ENCODE data around the gene AP5M1.

The AP5M1 gene

GRCh38 chr14:57274551-57274950, 5.8 kb downstream of the AP5M1 start:
- Histone ChIP-seq H3K27me3 (ENCODE audit: insufficient read depth, poor library complexity, severe bottlenecking) (no peaks in the 10 kb centered on the region), H3K9me3 (ENCODE audit: severe bottlenecking) (no peaks in the 10 kb centered on the region), H3K36me3 (ENCODE audit: low read depth) (peaks cover 63% of the 10 kb centered on the region), H3K27ac (ENCODE audit: poor library complexity, severe bottlenecking) (no peak overlapping the region), H3K4me1 (ENCODE audit: insufficient read depth, poor library complexity, severe bottlenecking) (peaks cover 22% of the 10 kb centered on the region), H3K4me3 (ENCODE audit: severe bottlenecking) (no peak overlapping the region)
- DNase-seq (ENCODE audit: low spot score) (no peak), ATAC-seq (ENCODE audit: low read depth) (no peak)
- TF ChIP-seq CTCF (IDR thresholded peaks at IDR 0.05; ENCODE audit: poor library complexity, severe bottlenecking), result no peak

- Histone ChIP-seq H3K9me3 (ENCODE audit: severe bottlenecking) (no peaks in the 10 kb centered on the region), H3K4me3 (ENCODE audit: severe bottlenecking) (no peak overlapping the region), H3K36me3 (ENCODE audit: low read depth) (peaks cover 66% of the 10 kb centered on the region), H3K27me3 (ENCODE audit: insufficient read depth, poor library complexity, severe bottlenecking) (no peaks in the 10 kb centered on the region), H3K27ac (ENCODE audit: poor library complexity, severe bottlenecking) (no peak overlapping the region), H3K4me1 (ENCODE audit: insufficient read depth, poor library complexity, severe bottlenecking) (peaks cover 19% of the 10 kb centered on the region)
- ATAC-seq (ENCODE audit: low read depth) (no peak), DNase-seq (ENCODE audit: low spot score) (no peak)
- TF ChIP-seq CTCF (IDR thresholded peaks at IDR 0.05; ENCODE audit: poor library complexity, severe bottlenecking), result no peak
Observed at GRCh38 chr14:57275023-57275664, 6.4 kb downstream of the AP5M1 start.

- Histone ChIP-seq H3K4me1 (ENCODE audit: insufficient read depth, poor library complexity, severe bottlenecking) (no peaks in the 10 kb centered on the region), H3K27me3 (ENCODE audit: insufficient read depth, poor library complexity, severe bottlenecking) (no peaks in the 10 kb centered on the region), H3K4me3 (ENCODE audit: severe bottlenecking) (no peak overlapping the region), H3K36me3 (ENCODE audit: low read depth) (peaks cover 65% of the 10 kb centered on the region), H3K9me3 (ENCODE audit: severe bottlenecking) (no peaks in the 10 kb centered on the region), H3K27ac (ENCODE audit: poor library complexity, severe bottlenecking) (no peak overlapping the region)
- TF ChIP-seq CTCF (IDR thresholded peaks at IDR 0.05; ENCODE audit: poor library complexity, severe bottlenecking), result no peak
- no peak for DNase-seq (ENCODE audit: low spot score)
- ATAC-seq (ENCODE audit: low read depth), result no peak
Observed at GRCh38 chr14:57277062-57277461, 8.3 kb downstream of the AP5M1 start.

- TF ChIP-seq CTCF (IDR thresholded peaks at IDR 0.05; ENCODE audit: poor library complexity, severe bottlenecking), result no peak
- no peak overlapping the region for H3K4me3 ChIP-seq (ENCODE audit: severe bottlenecking)
- H3K9me3 ChIP-seq (ENCODE audit: severe bottlenecking), result no peaks in the 10 kb centered on the region
- no peak for ATAC-seq (ENCODE audit: low read depth)
- no peak overlapping the region for H3K27ac ChIP-seq (ENCODE audit: poor library complexity, severe bottlenecking)
- H3K27me3 ChIP-seq (ENCODE audit: insufficient read depth, poor library complexity, severe bottlenecking), result no peaks in the 10 kb centered on the region
- no peaks in the 10 kb centered on the region for H3K4me1 ChIP-seq (ENCODE audit: insufficient read depth, poor library complexity, severe bottlenecking)
- DNase-seq (ENCODE audit: low spot score), result no peak
- peaks cover 78% of the 10 kb centered on the region for H3K36me3 ChIP-seq (ENCODE audit: low read depth)
Observed at GRCh38 chr14:57287745-57288144, 19.0 kb downstream of the AP5M1 start.

- Histone ChIP-seq H3K9me3 (ENCODE audit: severe bottlenecking) (no peaks in the 10 kb centered on the region), H3K27me3 (ENCODE audit: insufficient read depth, poor library complexity, severe bottlenecking) (no peaks in the 10 kb centered on the region), H3K4me1 (ENCODE audit: insufficient read depth, poor library complexity, severe bottlenecking) (no peaks in the 10 kb centered on the region), H3K4me3 (ENCODE audit: severe bottlenecking) (no peak overlapping the region), H3K27ac (ENCODE audit: poor library complexity, severe bottlenecking) (no peak overlapping the region), H3K36me3 (ENCODE audit: low read depth) (peaks cover 49% of the 10 kb centered on the region)
- ATAC-seq (ENCODE audit: low read depth), result no peak
- no peak for DNase-seq (ENCODE audit: low spot score)
- TF ChIP-seq CTCF (IDR thresholded peaks at IDR 0.05; ENCODE audit: poor library complexity, severe bottlenecking), result no peak
Observed at GRCh38 chr14:57290751-57291150, 22.0 kb downstream of the AP5M1 start.
